ENCODE data around the gene GPATCH4. TPM values are rescaled to one million over a fixed set of nuclear protein-coding genes. Genes with fewer than 3 reads are reported as not detected.
A peak's percentile ranks its signal among the peaks of the same experiment; 100 is the strongest.

The GPATCH4 gene
- total RNA-seq, 4 donors from 2014 or later = 14.1 to 49.2 (median 24.5) TPM

DNA sequence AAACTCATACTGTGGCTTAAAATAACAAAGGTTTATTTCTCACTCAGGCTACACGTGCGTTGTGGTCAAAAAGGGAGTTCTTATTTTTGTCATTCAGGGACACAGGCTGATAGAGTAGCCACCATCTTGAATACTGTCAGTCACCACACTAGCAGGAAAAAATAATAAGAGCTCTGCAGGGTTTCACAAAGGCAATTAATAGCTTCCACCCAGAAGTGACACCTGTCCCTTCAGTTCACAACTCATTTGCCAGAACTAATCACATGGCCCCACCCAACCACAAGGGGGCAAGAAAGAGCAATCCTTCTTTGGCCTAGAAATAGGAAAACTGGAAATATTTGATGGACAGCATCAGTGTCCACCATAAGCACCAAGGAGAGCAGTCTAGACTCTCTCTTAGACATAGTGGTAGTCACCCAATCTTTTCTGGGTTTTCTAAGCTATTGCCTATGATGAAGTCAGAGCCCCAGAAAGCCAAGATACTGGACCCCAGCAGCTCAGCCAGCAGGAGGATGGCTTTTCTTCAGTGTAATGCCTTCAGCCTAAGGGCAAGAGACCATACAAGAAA is 26.1 kb upstream of the GPATCH4 start:
- intact Hi-C loops (cut with DNase I) = no loop called here
- 63 to 69% methylated on average over 2 of the region's 2 CpGs for WGBS, 2 donors
- Histone ChIP-seq H3K4me3 (replicated peaks in 1 of 3) (no peak overlapping the region), H3K27ac (no peak overlapping the region), H3K27me3 (peaks cover 16% of the 10 kb centered on the region), H3K36me3 (no peaks in the 10 kb centered on the region), H3K9me3 (no peaks in the 10 kb centered on the region), H3K4me1 (peaks cover 17 to 23% of the 10 kb centered on the region in 2 donors)
- no peak for TF ChIP-seq POLR2A (IDR thresholded peaks at IDR 0.05)
- TF ChIP-seq, protein P1, sequence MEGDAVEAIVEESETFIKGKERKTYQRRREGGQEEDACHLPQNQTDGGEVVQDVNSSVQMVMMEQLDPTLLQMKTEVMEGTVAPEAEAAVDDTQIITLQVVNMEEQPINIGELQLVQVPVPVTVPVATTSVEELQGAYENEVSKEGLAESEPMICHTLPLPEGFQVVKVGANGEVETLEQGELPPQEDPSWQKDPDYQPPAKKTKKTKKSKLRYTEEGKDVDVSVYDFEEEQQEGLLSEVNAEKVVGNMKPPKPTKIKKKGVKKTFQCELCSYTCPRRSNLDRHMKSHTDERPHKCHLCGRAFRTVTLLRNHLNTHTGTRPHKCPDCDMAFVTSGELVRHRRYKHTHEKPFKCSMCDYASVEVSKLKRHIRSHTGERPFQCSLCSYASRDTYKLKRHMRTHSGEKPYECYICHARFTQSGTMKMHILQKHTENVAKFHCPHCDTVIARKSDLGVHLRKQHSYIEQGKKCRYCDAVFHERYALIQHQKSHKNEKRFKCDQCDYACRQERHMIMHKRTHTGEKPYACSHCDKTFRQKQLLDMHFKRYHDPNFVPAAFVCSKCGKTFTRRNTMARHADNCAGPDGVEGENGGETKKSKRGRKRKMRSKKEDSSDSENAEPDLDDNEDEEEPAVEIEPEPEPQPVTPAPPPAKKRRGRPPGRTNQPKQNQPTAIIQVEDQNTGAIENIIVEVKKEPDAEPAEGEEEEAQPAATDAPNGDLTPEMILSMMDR (IDR thresholded peaks at IDR 0.05) = peak in 5 of 6 experiments; percentile 19 to 55 (median 41)
- peak; percentile 32 to 35 for DNase-seq

DNA sequence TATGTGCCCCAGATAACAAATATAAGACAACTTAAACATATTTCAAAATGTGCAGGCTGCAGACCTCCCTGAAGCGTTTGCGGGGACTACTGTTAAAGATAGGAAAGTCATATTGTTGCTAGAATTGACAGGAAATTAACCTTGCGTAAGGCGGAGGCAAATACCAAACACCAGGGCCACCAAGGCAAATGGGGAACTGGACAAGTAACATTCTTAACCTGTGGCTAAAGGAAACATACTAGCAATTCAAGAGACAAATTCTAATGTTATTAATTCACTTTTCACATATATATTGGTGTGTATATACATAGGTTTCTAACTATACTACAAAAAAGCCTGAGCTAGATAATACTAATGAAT is 24.8 kb upstream of the GPATCH4 start:
- TF ChIP-seq POLR2A (IDR thresholded peaks at IDR 0.05) = no peak
- TF ChIP-seq, protein P1 (IDR thresholded peaks at IDR 0.05) = no peak
- H3K36me3 ChIP-seq = no peaks in the 10 kb centered on the region
- peaks cover 16% of the 10 kb centered on the region for H3K27me3 ChIP-seq
- WGBS, 2 donors = 42 to 47% methylated on average over 4 of the region's 4 CpGs
- H3K4me1 ChIP-seq = peaks cover 17 to 23% of the 10 kb centered on the region in 2 donors
- H3K27ac ChIP-seq = no peak overlapping the region
- no peaks in the 10 kb centered on the region for H3K9me3 ChIP-seq
- no peak overlapping the region for H3K4me3 ChIP-seq (replicated peaks in 1 of 3)
- intact Hi-C loops (cut with DNase I) = no loop called here
- DNase-seq = no peak

DNA sequence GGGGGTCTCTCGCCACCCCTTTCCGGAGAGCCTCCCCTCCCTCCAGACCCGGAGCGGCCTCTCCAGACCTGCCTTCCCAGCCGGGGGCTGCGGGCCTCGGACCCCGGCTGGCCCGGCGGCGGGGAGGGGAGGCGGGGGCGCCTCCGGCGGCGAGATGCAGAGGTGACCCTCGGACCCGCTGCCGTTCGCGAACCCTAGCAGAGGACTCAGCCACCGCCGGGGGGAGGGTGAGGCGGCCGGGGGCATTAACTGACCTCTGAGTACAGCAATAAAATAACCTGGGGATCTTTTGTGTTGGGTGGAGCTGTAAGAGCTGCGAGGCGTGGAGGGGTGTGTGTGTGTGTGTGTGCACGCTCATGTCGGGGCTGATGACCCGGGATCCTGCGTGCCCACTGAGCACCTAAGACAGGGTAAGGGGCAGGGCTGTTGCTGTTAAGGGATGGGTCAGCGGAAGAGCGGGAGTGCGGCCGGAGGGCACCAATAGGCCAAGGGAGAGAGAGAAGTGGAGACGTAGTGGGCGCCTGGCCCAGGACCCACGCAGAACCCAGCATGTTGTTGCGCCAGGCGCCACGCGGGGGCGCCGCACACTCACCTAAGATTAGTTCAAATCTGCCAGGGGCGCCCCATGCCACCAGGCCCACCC is 24.3 kb upstream of the GPATCH4 start:
- H3K27me3 ChIP-seq = peaks cover 16% of the 10 kb centered on the region
- 0 to 1% methylated on average over 25 to 39 of the region's 45 CpGs for WGBS, 2 donors
- peak overlapping the region in 1 of 3 donors; percentile 19 for H3K4me3 ChIP-seq (replicated peaks in 1 of 3)

DNA sequence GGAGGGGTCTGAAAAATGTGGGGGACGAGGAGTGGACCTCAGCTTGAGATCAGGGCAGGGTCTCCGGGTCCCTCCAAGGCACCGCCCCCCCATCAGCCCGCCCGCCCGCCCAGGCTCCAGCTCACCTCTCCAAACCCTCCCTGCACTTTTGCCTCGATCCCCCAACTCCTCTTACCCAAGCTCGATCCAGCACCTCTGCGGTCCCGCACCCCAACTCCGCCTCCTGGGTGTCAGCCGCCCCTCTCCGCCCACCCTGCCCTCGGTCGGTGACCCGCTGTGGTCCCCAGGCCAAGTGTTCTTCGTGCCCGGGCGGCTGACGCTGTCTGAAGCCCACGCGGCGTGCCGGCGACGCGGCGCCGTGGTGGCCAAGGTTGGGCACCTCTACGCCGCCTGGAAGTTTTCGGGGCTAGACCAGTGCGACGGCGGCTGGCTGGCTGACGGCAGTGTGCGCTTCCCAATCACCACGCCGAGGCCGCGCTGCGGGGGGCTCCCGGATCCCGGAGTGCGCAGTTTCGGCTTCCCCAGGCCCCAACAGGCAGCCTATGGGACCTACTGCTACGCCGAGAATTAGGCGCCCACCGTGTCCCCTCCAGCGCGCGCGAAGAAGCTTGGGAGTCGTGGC is 23.6 kb upstream of the GPATCH4 start:
- Histone ChIP-seq H3K27ac (no peak overlapping the region), H3K4me1 (peaks cover 17 to 23% of the 10 kb centered on the region in 2 donors), H3K27me3 (peaks cover 16% of the 10 kb centered on the region), H3K36me3 (no peaks in the 10 kb centered on the region), H3K4me3 (replicated peaks in 1 of 3) (peak overlapping the region in 1 of 3 donors; percentile 19), H3K9me3 (no peaks in the 10 kb centered on the region)
- no peak for DNase-seq
- WGBS, 2 donors = 0% methylated on average over 5 to 21 of the region's 55 CpGs
- intact Hi-C loops (cut with DNase I) = no loop called here
- TF ChIP-seq, protein P1 (IDR thresholded peaks at IDR 0.05) = no peak
- no peak for TF ChIP-seq POLR2A (IDR thresholded peaks at IDR 0.05)

More for the DNA sequence above, 24.3 kb upstream of the GPATCH4 start:
- Histone ChIP-seq H3K36me3 (no peaks in the 10 kb centered on the region), H3K9me3 (no peaks in the 10 kb centered on the region), H3K27ac (no peak overlapping the region), H3K4me1 (peaks cover 17 to 23% of the 10 kb centered on the region in 2 donors)
- no peak for TF ChIP-seq POLR2A (IDR thresholded peaks at IDR 0.05)
- TF ChIP-seq, protein P1 (IDR thresholded peaks at IDR 0.05) = peak; percentile 55 to 76 (median 58)
- intact Hi-C loops (cut with DNase I) = no loop called here
- peak; percentile 48 to 49 for DNase-seq
